ENCODE measurements around the gene TMF1. TPM values are rescaled to one million over a fixed set of nuclear protein-coding genes. Genes with fewer than 3 reads are reported as not detected.

Gene TMF1
- total RNA-seq, 2 donors from 2014 or later = 34.7 to 49.2 TPM

DNA sequence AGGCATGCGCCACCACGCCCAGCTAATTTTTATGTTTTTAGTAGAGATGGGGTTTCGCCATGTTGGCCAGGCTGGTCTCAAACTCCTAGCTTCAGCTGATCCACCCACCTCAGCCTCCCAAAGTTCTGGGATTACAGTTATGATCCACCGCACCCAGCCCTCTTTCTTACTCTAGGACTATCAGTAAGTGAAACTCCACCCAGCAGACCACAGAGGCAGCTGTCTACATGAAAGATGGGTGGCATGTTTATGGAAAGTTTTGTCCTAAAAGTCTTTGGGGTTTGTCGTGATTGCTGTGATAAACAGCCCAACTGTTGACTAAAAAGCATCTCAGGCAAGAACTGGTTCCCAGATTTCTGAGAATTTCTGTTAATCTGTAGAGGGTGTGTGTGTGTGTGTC, 43.5 kb upstream of the TMF1 start:
- Histone ChIP-seq H3K36me3 (no peaks in the 10 kb centered on the region), H3K27me3 (replicated peaks; ENCODE audit: insufficient read depth) (no peaks in the 10 kb centered on the region), H3K9me3 (no peaks in the 10 kb centered on the region), H3K4me1 (ENCODE audit: control insufficient read depth in 1 of 2, low read depth in 2 of 2) (peaks cover 78 to 86% of the 10 kb centered on the region in 2 donors), H3K27ac (peak overlapping the region; percentile 71 to 72), H3K4me3 (peak overlapping the region; percentile 1)
- ATAC-seq (ENCODE audit: insufficient number of reproducible peaks, low FRiP score, low read depth) = no peak
- no peak for DNase-seq (ENCODE audit: low spot score)
- no peak for TF ChIP-seq CTCF (IDR thresholded peaks at IDR 0.05)

DNA sequence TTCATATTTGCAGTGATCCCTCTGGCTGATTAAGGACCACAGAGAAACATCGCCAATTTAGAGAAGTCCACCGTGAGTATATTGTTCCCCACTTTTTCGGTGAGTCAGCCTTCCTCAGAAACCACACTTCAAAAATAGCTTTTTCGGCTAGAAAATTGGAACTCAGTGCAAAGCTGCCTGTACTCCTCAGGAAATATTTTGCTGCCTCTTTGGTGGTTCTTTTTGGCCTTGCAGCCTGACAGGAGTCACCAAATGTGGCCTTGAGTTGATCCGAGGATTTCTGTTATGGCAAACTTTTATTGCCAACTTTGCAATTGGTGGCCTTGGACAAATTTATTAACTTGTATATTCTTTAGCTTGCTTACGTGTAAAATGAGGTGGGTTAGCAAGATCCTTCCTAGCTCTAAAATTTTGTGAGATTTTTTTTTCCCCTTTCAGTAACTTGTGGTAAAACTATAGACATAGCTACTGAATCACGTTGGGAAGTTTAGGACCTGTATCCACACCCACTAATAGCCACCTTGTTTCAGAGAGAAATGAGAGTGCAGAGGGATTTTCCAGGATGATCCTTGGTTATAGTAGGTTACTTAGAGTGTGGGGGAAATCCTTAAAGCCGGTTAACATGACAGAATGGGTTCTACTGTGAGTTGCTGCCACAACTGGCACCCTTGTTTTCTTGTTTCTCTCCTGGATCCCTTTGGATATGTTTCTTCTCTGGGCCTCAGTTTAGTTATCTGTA, 42.5 kb upstream of the TMF1 start:
- Histone ChIP-seq H3K4me3 (peak overlapping the region; percentile 18), H3K9me3 (no peaks in the 10 kb centered on the region), H3K36me3 (no peaks in the 10 kb centered on the region), H3K27ac (peak overlapping the region; percentile 72 to 83), H3K4me1 (ENCODE audit: control insufficient read depth in 1 of 2, low read depth in 2 of 2) (peaks cover 87 to 91% of the 10 kb centered on the region in 2 donors), H3K27me3 (replicated peaks; ENCODE audit: insufficient read depth) (no peaks in the 10 kb centered on the region)
- DNase-seq (ENCODE audit: low spot score) (no peak), ATAC-seq (ENCODE audit: insufficient number of reproducible peaks, low FRiP score, low read depth) (no peak)
- no peak for TF ChIP-seq CTCF (IDR thresholded peaks at IDR 0.05)

GRCh38 chr3:69092030-69092516, 39.9 kb upstream of the TMF1 start:
- H3K27ac ChIP-seq = peak overlapping the region; percentile 52 to 83
- H3K36me3 ChIP-seq = no peaks in the 10 kb centered on the region
- ATAC-seq (ENCODE audit: insufficient number of reproducible peaks, low FRiP score, low read depth) (no peak), DNase-seq (ENCODE audit: low spot score) (no peak)
- H3K4me3 ChIP-seq = peak overlapping the region; percentile 43
- H3K4me1 ChIP-seq (ENCODE audit: control insufficient read depth in 1 of 2, low read depth in 2 of 2) = peaks cover 99 to 100% of the 10 kb centered on the region in 2 donors
- no peaks in the 10 kb centered on the region for H3K27me3 ChIP-seq (replicated peaks; ENCODE audit: insufficient read depth)
- TF ChIP-seq CTCF (IDR thresholded peaks at IDR 0.05) = no peak
- no peaks in the 10 kb centered on the region for H3K9me3 ChIP-seq

DNA sequence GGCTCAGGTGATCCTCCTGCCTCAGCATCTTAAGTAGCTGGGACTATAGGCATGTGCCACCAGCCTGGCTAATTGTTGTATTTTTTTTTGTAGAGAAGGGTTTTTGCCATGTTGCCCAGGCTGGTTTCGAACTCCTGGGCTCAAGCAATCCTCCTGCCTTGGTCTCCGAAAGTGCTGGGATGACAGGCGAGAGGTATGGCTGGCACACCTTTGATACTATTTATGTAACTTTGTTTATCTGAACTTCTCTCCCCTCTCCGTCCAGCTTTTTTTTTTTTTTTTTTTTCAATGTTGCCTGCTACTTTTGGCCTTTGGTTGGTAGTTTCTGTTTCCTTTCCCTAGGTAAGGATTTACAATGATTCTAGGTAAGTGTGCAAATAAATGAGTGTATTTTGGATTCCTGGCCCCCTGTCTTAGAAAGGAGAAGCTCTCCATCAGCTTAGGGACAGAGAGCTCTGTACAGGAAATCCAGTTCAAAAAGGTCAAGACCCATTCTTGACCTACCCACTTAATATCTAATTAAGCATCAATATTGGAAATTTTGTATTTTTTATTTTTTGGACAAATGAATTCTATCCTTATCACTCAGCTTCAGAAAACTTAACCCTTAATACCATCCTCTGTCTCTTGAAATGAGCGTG, 39.4 kb upstream of the TMF1 start:
- TF ChIP-seq CTCF (IDR thresholded peaks at IDR 0.05) = no peak
- peak overlapping the region; percentile 52 to 83 for H3K27ac ChIP-seq
- peak overlapping the region; percentile 43 for H3K4me3 ChIP-seq
- ATAC-seq (ENCODE audit: insufficient number of reproducible peaks, low FRiP score, low read depth) (no peak), DNase-seq (ENCODE audit: low spot score) (no peak)
- no peaks in the 10 kb centered on the region for H3K36me3 ChIP-seq
- H3K27me3 ChIP-seq (replicated peaks; ENCODE audit: insufficient read depth) = no peaks in the 10 kb centered on the region
- no peaks in the 10 kb centered on the region for H3K9me3 ChIP-seq
- H3K4me1 ChIP-seq (ENCODE audit: control insufficient read depth in 1 of 2, low read depth in 2 of 2) = peaks cover 96 to 98% of the 10 kb centered on the region in 2 donors

DNA sequence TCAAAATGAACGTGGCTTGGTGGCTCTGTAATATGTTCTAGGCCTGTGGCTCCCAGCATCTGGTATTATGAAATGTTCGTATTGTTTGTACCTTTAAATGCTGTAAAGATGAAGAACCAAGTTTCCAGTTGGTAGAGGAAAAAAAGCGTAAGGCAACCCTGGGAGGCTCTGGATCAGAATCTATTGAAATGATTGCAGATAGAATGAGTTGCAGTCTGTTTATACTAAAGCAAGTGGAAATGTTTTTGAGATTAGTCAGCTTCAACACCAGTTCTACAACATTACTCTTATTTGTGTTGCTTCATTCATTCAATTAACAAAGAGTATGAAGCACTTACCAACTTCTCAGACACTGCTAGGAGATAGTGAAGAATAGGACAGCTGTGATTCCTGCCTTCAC, 37.9 kb upstream of the TMF1 start:
- no peak for ATAC-seq (ENCODE audit: insufficient number of reproducible peaks, low FRiP score, low read depth)
- peak overlapping the region; percentile 59 to 96 for H3K27ac ChIP-seq
- H3K4me1 ChIP-seq (ENCODE audit: control insufficient read depth in 1 of 2, low read depth in 2 of 2) = peaks cover 81 to 83% of the 10 kb centered on the region in 2 donors
- TF ChIP-seq CTCF (IDR thresholded peaks at IDR 0.05) = no peak
- no peak for DNase-seq (ENCODE audit: low spot score)
- H3K36me3 ChIP-seq = no peaks in the 10 kb centered on the region
- peak overlapping the region; percentile 96 for H3K4me3 ChIP-seq
- no peaks in the 10 kb centered on the region for H3K9me3 ChIP-seq
- no peaks in the 10 kb centered on the region for H3K27me3 ChIP-seq (replicated peaks; ENCODE audit: insufficient read depth)
